Fibroblast of villous mesenchyme (primary cell): ENCODE results near the gene HSDL2. TPM values are rescaled to one million over a fixed set of nuclear protein-coding genes. Genes with fewer than 3 reads are reported as not detected.

ENCODE experiments used
- DNase-seq: peaks from one replicate; pipeline ENCODE4 v3.0.0-alpha.2; 2010; ENCODE audit warnings: low read depth
- H3K4me3 ChIP-seq: 2 replicates; pipeline ENCODE4 v1.5.1; 2011; ENCODE audit warnings: low read depth, mild to moderate bottlenecking, low read length
- CTCF ChIP-seq: IDR thresholded peaks from 2 replicates; pipeline ENCODE4 v1.5.1; 2012; ENCODE audit warnings: low read depth, mild to moderate bottlenecking, low read length; ENCODE audit not compliant: insufficient read depth
- total RNA-seq: library from RNA; depleted of rRNA; stranded (reverse); fragments of >200 nt; gene quantifications from 2 replicates; pipeline ENCODE4 v1.2.3, GENCODE V29; 2012

HSDL2 gene
- 29.3 and 55.3 TPM in 2 replicates for total RNA-seq

DNA sequence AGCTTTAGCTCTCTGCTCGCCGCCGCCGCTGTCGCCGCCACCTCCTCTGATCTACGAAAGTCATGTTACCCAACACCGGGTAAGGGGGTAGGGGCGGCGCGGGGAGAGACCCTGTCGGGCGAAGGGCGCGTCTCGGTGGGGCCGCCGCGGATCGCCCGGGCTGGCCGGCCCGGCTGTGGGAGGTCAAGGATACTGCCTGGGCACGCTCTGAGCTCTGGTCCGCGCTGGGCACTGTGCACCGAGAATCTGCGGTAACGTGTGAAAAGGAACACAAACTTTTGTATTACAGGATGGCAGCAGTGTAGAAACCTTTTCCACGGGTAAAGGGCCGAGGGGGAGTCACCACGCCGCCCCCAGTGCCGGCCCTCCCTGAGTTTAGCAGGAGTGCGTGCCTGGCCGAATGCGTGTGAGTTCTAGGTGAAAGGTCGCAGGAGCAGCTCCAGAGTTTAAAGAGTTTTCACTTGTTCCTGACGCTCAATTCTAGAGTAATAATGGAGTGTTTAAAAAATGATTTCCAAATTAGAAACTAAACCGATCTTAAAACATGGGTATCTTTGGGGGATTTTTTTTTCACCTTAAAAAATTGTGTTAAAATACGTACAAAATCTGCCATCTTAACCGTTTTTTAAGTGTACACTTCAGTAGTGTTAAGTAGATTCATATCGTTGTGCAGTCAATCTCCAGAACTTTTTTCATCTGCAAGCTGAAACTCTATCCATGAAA, at the start of gene HSDL2:
HSDL2 (plus strand) TSS at position 7 of the 723 bp plus-strand sequence; CDS start at position 63, 56 bp downstream.
- H3K4me3 ChIP-seq, result peak within 1 kb of the TSS; percentile 69
- peak; percentile 54 for DNase-seq
- TF ChIP-seq CTCF, result no peak

DNA sequence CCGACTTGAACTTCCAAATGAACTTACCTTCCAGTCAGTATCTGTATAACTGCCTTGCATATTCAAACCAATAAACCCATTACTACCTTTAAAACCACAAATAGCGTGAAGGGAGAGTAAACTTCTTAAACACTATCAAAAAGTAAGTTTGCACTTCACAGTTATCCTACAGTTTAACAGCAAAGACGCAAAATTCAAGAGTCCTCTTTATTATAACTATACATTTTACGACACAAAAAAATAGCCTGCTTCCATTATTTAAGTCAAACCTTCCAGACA, 48.3 kb upstream of the HSDL2 start:
- no peak for DNase-seq
- no peak for TF ChIP-seq CTCF
- peak overlapping the region; percentile 78 for H3K4me3 ChIP-seq

GRCh38 chr9:112332214-112332613, 47.7 kb upstream of the HSDL2 start:
- no peak for TF ChIP-seq CTCF
- peak overlapping the region; percentile 78 for H3K4me3 ChIP-seq
- DNase-seq, result no peak

GRCh38 chr9:112332674-112332976, 47.3 kb upstream of the HSDL2 start:
- H3K4me3 ChIP-seq, result peak overlapping the region; percentile 78
- TF ChIP-seq CTCF, result peak; percentile 10
- no peak for DNase-seq

GRCh38 chr9:112332977-112333638, 46.8 kb upstream of the HSDL2 start, which contains the start of gene PTBP3:
PTBP3 (minus strand) TSS chr9:112333619; CDS start chr9:112297865, 35,754 bp downstream.
- TF ChIP-seq CTCF, result no peak
- peak; percentile 77 for DNase-seq
- peak within 1 kb of the TSS; percentile 78 for H3K4me3 ChIP-seq

DNA sequence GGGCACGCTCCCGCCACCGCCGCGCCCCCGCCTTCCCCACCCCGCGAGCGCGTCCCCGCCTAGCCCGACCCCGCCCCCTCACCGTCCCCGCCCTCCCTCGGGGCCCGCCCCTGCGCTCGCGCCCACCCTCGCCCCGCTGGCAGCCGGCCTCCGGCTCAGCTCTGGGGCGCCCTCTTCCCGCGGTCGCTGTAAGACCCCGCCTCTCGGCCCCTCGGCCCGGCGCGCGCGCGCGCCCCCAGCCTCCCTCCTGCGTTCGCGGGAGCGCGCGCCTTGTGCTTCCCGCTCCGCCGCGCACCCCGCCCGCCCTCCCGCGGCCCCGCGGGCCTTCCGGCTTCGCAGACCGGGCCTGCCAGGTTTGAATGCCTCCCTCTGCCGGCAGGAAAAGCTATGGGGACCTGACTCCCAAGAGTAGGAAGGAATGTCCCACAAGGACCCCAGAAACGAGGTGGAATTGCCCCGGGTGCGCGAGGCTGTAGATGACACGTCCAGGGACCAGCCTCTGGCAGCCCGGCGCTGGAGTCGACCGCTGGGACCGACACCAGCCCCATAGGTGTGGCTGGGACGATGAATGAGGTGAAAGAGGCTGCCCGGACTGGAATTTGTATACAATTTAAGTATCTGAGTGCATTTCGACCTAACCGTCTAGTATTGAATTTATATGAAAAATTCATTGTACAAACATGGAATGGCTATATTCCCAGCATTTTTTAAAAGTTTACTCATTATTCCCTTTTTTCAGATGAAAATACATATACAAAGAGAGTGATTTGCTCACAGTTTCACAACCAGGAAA, 46.1 kb upstream of the HSDL2 start:
- peak; percentile 61 for TF ChIP-seq CTCF
- DNase-seq, result peak; percentile 96
- H3K4me3 ChIP-seq, result peak overlapping the region; percentile 78
